Activated CD4-positive, CD25-positive, alpha-beta regulatory T cell treated with anti-CD3 and anti-CD28 coated beads, Interleukin-2, amount 50 U/mL, for 16 hours (primary cell): ENCODE measurements around the gene FERMT3.
"Not testable (repeated sequence)": the region's sequence is repeated elsewhere in the genome, so short reads cannot be mapped to it uniquely, and the experiment has no call there.

Source experiments
- DNase-seq: peaks from one replicate; pipeline ENCODE4 v3.0.0-alpha.2; 2020; ENCODE audit warnings: low read depth, low spot score

The FERMT3 gene

GRCh38 chr11:64206457-64207255 is at the start of gene FERMT3:
Gene FERMT3, plus strand, starts transcription at chr11:64206721. Its CDS starts 644 bp downstream, at chr11:64207365.
- DNase-seq, result peak; percentile 38

GRCh38 chr11:64157631-64158394 is 48.7 kb upstream of the FERMT3 start:
- DNase-seq, result no peak

- no peak for DNase-seq
These were observed 45.5 kb upstream of the FERMT3 start for GRCh38 chr11:64161037-64161436.

GRCh38 chr11:64162769-64163168 is 43.8 kb upstream of the FERMT3 start:
- not testable (repeated sequence) for DNase-seq

GRCh38 chr11:64163951-64164350 is 42.6 kb upstream of the FERMT3 start:
- no peak for DNase-seq

GRCh38 chr11:64164392-64165312 is 41.9 kb upstream of the FERMT3 start:
- DNase-seq, result no peak

GRCh38 chr11:64165481-64165841 is 41.1 kb upstream of the FERMT3 start:
- DNase-seq, result no peak

GRCh38 chr11:64165842-64166635 is 40.5 kb upstream of the FERMT3 start, which contains the start of gene MACROD1:
Gene MACROD1, minus strand, starts transcription at chr11:64166113. Its CDS starts 119 bp downstream, at chr11:64165994.
- peak; percentile 61 for DNase-seq

- no peak for DNase-seq
These were observed 36.1 kb upstream of the FERMT3 start for GRCh38 chr11:64170419-64170818.

- no peak for DNase-seq
These were observed 32.7 kb upstream of the FERMT3 start for GRCh38 chr11:64173616-64174355.

- no peak for DNase-seq
These were observed 29.8 kb upstream of the FERMT3 start for GRCh38 chr11:64176751-64177150.

GRCh38 chr11:64178203-64178602 is 28.3 kb upstream of the FERMT3 start:
- DNase-seq, result no peak

- DNase-seq, result no peak
These were observed 27.4 kb upstream of the FERMT3 start for GRCh38 chr11:64178951-64179639.

- no peak for DNase-seq
These were observed 25.6 kb upstream of the FERMT3 start for GRCh38 chr11:64180891-64181290.

- no peak for DNase-seq
These were observed 24.8 kb upstream of the FERMT3 start for GRCh38 chr11:64181506-64182411.

- no peak for DNase-seq
These were observed 22.6 kb upstream of the FERMT3 start for GRCh38 chr11:64183890-64184289.

GRCh38 chr11:64185175-64185692 is 21.3 kb upstream of the FERMT3 start:
- no peak for DNase-seq
